Measurements from ENCODE around the gene TWF2. TPM values are rescaled to one million over a fixed set of nuclear protein-coding genes. Genes with fewer than 3 reads are reported as not detected.

The TWF2 gene
- total and polyA plus RNA-seq, 2 of the 13 experiments (the other 11 are each of a cell fraction or from before 2014, with no cell fraction given), result 45.5 to 108 TPM

DNA sequence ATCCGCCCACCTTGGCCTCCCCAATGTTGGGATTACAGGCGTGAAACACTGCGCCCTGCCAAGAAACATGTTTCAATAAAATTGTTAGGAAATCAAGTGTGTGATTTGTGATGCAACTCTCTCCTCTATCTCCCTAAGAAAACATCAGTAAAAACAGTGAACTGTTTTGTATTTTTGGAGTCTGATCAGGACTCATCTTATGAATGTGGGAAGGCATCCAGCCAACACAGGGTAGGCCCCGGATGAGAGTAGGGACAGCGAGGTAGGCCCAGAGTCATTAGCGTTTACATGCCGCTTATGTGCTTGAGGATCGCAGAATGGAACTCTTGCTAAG is 47.8 kb upstream of the TWF2 start (continued):
- TF ChIP-seq, protein P1, sequence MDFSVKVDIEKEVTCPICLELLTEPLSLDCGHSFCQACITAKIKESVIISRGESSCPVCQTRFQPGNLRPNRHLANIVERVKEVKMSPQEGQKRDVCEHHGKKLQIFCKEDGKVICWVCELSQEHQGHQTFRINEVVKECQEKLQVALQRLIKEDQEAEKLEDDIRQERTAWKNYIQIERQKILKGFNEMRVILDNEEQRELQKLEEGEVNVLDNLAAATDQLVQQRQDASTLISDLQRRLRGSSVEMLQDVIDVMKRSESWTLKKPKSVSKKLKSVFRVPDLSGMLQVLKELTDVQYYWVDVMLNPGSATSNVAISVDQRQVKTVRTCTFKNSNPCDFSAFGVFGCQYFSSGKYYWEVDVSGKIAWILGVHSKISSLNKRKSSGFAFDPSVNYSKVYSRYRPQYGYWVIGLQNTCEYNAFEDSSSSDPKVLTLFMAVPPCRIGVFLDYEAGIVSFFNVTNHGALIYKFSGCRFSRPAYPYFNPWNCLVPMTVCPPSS (IDR thresholded peaks at IDR 0.05), result no peak
- TF ChIP-seq, protein P2, sequence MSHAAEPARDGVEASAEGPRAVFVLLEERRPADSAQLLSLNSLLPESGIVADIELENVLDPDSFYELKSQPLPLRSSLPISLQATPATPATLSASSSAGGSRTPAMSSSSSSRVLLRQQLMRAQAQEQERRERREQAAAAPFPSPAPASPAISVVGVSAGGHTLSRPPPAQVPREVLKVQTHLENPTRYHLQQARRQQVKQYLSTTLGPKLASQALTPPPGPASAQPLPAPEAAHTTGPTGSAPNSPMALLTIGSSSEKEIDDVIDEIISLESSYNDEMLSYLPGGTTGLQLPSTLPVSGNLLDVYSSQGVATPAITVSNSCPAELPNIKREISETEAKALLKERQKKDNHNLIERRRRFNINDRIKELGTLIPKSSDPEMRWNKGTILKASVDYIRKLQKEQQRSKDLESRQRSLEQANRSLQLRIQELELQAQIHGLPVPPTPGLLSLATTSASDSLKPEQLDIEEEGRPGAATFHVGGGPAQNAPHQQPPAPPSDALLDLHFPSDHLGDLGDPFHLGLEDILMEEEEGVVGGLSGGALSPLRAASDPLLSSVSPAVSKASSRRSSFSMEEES (CRISPR knock-in tag; IDR thresholded peaks at IDR 0.05), result no peak
- TF ChIP-seq ZBTB34 (CRISPR knock-in tag; IDR thresholded peaks at IDR 0.05), result 0 out of 2 replicates have a peak, but pooled peaks have one; percentile 18
- TF ChIP-seq ZNF44 (CRISPR knock-in tag; IDR thresholded peaks at IDR 0.05), result no peak
- TF ChIP-seq ZNF20 (CRISPR knock-in tag; IDR thresholded peaks at IDR 0.05), result no peak
- TF ChIP-seq IKZF1 (IDR thresholded peaks at IDR 0.05), result no peak
- TF ChIP-seq ZNF232 (CRISPR knock-in tag; IDR thresholded peaks at IDR 0.05; ENCODE audit: borderline replicate concordance), result no peak
- TF ChIP-seq ASH2L (IDR thresholded peaks at IDR 0.05; ENCODE audit: insufficient read length, low read depth, low read length), result no peak
- 0 out of 2 replicates have a peak, but pooled peaks have one; percentile 18 for TF ChIP-seq ZNF501 (CRISPR knock-in tag; IDR thresholded peaks at IDR 0.05)
- TF ChIP-seq, protein P3, sequence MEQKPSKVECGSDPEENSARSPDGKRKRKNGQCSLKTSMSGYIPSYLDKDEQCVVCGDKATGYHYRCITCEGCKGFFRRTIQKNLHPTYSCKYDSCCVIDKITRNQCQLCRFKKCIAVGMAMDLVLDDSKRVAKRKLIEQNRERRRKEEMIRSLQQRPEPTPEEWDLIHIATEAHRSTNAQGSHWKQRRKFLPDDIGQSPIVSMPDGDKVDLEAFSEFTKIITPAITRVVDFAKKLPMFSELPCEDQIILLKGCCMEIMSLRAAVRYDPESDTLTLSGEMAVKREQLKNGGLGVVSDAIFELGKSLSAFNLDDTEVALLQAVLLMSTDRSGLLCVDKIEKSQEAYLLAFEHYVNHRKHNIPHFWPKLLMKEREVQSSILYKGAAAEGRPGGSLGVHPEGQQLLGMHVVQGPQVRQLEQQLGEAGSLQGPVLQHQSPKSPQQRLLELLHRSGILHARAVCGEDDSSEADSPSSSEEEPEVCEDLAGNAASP (CRISPR knock-in tag; IDR thresholded peaks at IDR 0.05; ENCODE audit: borderline replicate concordance), result 0 out of 2 replicates have a peak, but pooled peaks have one; percentile 11
- TF ChIP-seq ZBTB3 (CRISPR knock-in tag; IDR thresholded peaks at IDR 0.05; ENCODE audit: borderline replicate concordance, low read depth), result no peak
- peak; percentile 93 for TF ChIP-seq ZFX (CRISPR knock-in tag; IDR thresholded peaks at IDR 0.05; ENCODE audit: low read depth)
- 0 out of 2 replicates have a peak, but pooled peaks have one; percentile 11 for TF ChIP-seq HBP1 (CRISPR knock-in tag; IDR thresholded peaks at IDR 0.05; ENCODE audit: low read depth)
- TF ChIP-seq CBX2 (IDR thresholded peaks at IDR 0.05; ENCODE audit: low read depth, low read length), result no peak
- no peak for TF ChIP-seq CBX2 (CRISPR knock-in tag; IDR thresholded peaks at IDR 0.05; ENCODE audit: low read depth)
- no peak for TF ChIP-seq TAF1 (CRISPR knock-in tag; IDR thresholded peaks at IDR 0.05)
- TF ChIP-seq ZNF382 (CRISPR knock-in tag; IDR thresholded peaks at IDR 0.05; ENCODE audit: borderline replicate concordance), result no peak
- no peak for TF ChIP-seq GTF2F1 (IDR thresholded peaks at IDR 0.05; ENCODE audit: low read length)
- TF ChIP-seq CEBPG (CRISPR knock-in tag; IDR thresholded peaks at IDR 0.05), result peak; percentile 56
- TF ChIP-seq ZC3H4 (CRISPR knock-in tag; IDR thresholded peaks at IDR 0.05; ENCODE audit: borderline replicate concordance), result no peak; the same call in 1 of the 2 replicates
- TF ChIP-seq NFKBIZ (CRISPR knock-in tag; IDR thresholded peaks at IDR 0.05), result 0 out of 2 replicates have a peak, but pooled peaks have one; percentile 14
- no peak for TF ChIP-seq ARNT (IDR thresholded peaks at IDR 0.05)
- peak; percentile 41 for TF ChIP-seq ZNF770 (CRISPR knock-in tag; IDR thresholded peaks at IDR 0.05)
- TF ChIP-seq ZNF17 (CRISPR knock-in tag; IDR thresholded peaks at IDR 0.05), result no peak
